ENCODE measurements around the gene CRELD1. TPM values are rescaled to one million over a fixed set of nuclear protein-coding genes. Genes with fewer than 3 reads are reported as not detected.

The CRELD1 gene
- total and polyA plus RNA-seq, 9 of the 15 experiments (the other 6 are each of a cell fraction or from before 2014, with no cell fraction given): 3.3 to 25.8 (median 16.5) TPM

- TF ChIP-seq ZBTB34 (CRISPR knock-in tag; IDR thresholded peaks at IDR 0.05): no peak
- TF ChIP-seq ZNF12 (CRISPR knock-in tag; IDR thresholded peaks at IDR 0.05): no peak; the same call in 1 of the 2 replicates
- peak in 1 of 2 experiments; percentile 56; a peak in 2 of 4 replicates for TF ChIP-seq RCOR1 (IDR thresholded peaks at IDR 0.05; ENCODE audit: borderline replicate concordance in 1 of 2, low read depth in 2 of 2, low read length in 2 of 2)
- no peak for TF ChIP-seq RERE (CRISPR knock-in tag; IDR thresholded peaks at IDR 0.05; ENCODE audit: borderline replicate concordance)
- TF ChIP-seq SLC30A9 (CRISPR knock-in tag; IDR thresholded peaks at IDR 0.05): no peak
- no peak for TF ChIP-seq CHD2 (IDR thresholded peaks at IDR 0.05; ENCODE audit: low read depth, low read length)
- TF ChIP-seq MCM3 (IDR thresholded peaks at IDR 0.05): no peak
- TF ChIP-seq PURB (CRISPR knock-in tag; IDR thresholded peaks at IDR 0.05; ENCODE audit: low read depth): no peak
- no peak; the same call in 1 of the 2 replicates for TF ChIP-seq NR3C1 (CRISPR knock-in tag; IDR thresholded peaks at IDR 0.05)
- peak; percentile 63; the same call in 1 of the 2 replicates for TF ChIP-seq ZBTB40 (IDR thresholded peaks at IDR 0.05)
- no peak for TF ChIP-seq ZBTB40 (CRISPR knock-in tag; IDR thresholded peaks at IDR 0.05)
Observed at GRCh38 chr3:9932843-9933560, 632 bp upstream of the CRELD1 start (continued).
